Measurements from ENCODE around the gene ATF6.

DNA sequence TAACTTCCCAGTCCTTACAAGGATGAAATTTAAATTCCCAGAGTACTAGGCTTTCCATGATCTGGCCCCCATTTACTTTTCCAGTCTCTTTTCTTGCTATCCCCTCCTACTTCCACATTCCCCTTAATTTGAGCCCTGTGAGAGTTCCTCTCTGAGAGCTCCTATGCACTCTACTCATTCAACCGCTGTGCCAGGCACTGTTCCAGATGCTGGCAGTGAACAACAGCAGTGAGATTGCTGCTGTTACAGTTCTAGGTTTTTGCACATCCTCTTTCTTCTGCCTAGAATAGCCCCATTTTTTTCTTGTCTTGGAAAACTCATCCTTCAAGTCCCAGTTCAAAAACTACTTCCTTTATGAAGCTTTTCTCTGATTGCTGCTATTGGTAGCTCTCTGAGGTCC lies 18.8 kb downstream of the ATF6 start:
- TF ChIP-seq CTCF (IDR thresholded peaks at IDR 0.05; ENCODE audit: low read depth, low read length) (no peak), POLR2A (IDR thresholded peaks at IDR 0.05; ENCODE audit: extremely low read depth, insufficient read length) (no peak), MYC (IDR thresholded peaks at IDR 0.05; ENCODE audit: low read depth, low read length) (no peak)
- TF ChIP-seq, protein P1, sequence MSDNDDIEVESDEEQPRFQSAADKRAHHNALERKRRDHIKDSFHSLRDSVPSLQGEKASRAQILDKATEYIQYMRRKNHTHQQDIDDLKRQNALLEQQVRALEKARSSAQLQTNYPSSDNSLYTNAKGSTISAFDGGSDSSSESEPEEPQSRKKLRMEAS (IDR thresholded peaks at IDR 0.05; ENCODE audit: low read depth, low read length): no peak

Data from NB4 (cell line).